OCI-LY3 (cell line): ENCODE data around the gene RAMP1.

Experiments used
- EZH2phosphoT487 ChIP-seq: fragments of 200-600 bp; shearing (Covaris generic); IDR thresholded peaks from 2 replicates; pipeline ENCODE4 v1.6.1; 2018; ENCODE audit warnings: antibody characterized with exemption, mixed run types, low read depth
- TF ChIP-seq, protein P1 (sequence below): fragments of 200-600, 300-600 bp; sonication (generic); IDR thresholded peaks from 2 replicates; pipeline ENCODE4 v1.5.1; 2014; ENCODE audit warnings: antibody characterized with exemption, low read length, low read depth

DNA sequence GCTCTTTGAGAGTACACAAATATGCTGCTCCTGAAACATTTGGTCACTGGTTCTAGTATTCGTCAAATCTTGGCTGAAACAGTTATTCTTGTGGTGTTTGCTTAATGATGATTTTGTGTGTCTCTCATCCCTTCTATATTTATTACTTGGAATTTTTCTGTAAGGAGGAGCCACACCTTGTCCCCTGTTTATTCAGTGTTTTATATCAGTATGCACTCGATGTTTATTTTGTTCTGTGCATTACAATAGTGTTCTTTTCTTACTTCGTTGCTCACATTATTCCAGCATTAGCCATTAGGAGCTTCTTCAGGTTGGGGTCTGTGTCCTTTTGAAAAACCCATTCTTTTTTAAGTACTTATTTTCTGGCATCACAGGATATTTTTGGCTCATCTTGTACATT is 5.1 kb upstream of the RAMP1 start:
- TF ChIP-seq, protein P1, sequence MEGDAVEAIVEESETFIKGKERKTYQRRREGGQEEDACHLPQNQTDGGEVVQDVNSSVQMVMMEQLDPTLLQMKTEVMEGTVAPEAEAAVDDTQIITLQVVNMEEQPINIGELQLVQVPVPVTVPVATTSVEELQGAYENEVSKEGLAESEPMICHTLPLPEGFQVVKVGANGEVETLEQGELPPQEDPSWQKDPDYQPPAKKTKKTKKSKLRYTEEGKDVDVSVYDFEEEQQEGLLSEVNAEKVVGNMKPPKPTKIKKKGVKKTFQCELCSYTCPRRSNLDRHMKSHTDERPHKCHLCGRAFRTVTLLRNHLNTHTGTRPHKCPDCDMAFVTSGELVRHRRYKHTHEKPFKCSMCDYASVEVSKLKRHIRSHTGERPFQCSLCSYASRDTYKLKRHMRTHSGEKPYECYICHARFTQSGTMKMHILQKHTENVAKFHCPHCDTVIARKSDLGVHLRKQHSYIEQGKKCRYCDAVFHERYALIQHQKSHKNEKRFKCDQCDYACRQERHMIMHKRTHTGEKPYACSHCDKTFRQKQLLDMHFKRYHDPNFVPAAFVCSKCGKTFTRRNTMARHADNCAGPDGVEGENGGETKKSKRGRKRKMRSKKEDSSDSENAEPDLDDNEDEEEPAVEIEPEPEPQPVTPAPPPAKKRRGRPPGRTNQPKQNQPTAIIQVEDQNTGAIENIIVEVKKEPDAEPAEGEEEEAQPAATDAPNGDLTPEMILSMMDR, result no peak
- no peak for TF ChIP-seq EZH2phosphoT487
